ENCODE results near the gene RPS23. TPM values are rescaled to one million over a fixed set of nuclear protein-coding genes. Genes with fewer than 3 reads are reported as not detected.

RPS23 gene
- total RNA-seq, 1 experiment from 2014 or later, result 2,206 TPM

- Histone ChIP-seq H4K20me1 (ENCODE audit: insufficient read depth) (no peaks in the 10 kb centered on the region), H2AFZ (ENCODE audit: low read depth, low read length, poor library complexity, severe bottlenecking) (no peak overlapping the region), H3K9ac (ENCODE audit: low read length) (no peak overlapping the region), H3K27ac (ENCODE audit: low read depth, low read length) (no peak overlapping the region), H3K9me2 (ENCODE audit: insufficient read depth) (no peaks in the 10 kb centered on the region), H3K4me1 (ENCODE audit: control insufficient read depth in 1 of 2, insufficient read depth in 2 of 2, low read length in 2 of 2) (no peaks in the 10 kb centered on the region), H3K36me3 (ENCODE audit: control insufficient read depth in 1 of 2, insufficient read depth in 2 of 2, low read length in 2 of 2) (no peaks in the 10 kb centered on the region), H3K79me2 (ENCODE audit: insufficient read depth, low read length) (peaks cover 11% of the 10 kb centered on the region), H3K4me2 (ENCODE audit: low read length) (no peak overlapping the region), H3K4me3 (replicated peaks in 1 of 2; ENCODE audit: low read depth in 1 of 2, low read length in 2 of 2) (no peak overlapping the region), H3K9me3 (ENCODE audit: control insufficient read depth in 1 of 2, insufficient read depth in 1 of 2, low read depth in 1 of 2, low read length in 2 of 2) (no peaks in the 10 kb centered on the region), H3K27me3 (ENCODE audit: insufficient read depth, low read length) (no peaks in the 10 kb centered on the region)
- TF ChIP-seq CEBPB (IDR thresholded peaks at IDR 0.05; ENCODE audit: low read depth) (no peak), FOSL1 (IDR thresholded peaks at IDR 0.05; ENCODE audit: low read depth) (no peak), REST (IDR thresholded peaks at IDR 0.05; ENCODE audit: low read depth) (no peak), ZNF274 (IDR thresholded peaks at IDR 0.05; ENCODE audit: low read depth, low read length) (no peak), CTCF (IDR thresholded peaks at IDR 0.05 in 2 of 3, conservative IDR thresholded peaks at IDR 0.05 in 1 of 3; ENCODE audit: borderline replicate concordance in 1 of 3, insufficient read depth in 1 of 3, low read depth in 2 of 3, low read length in 2 of 3) (no peak), JUND (IDR thresholded peaks at IDR 0.05) (no peak), SRF (IDR thresholded peaks at IDR 0.05; ENCODE audit: low read depth) (no peak), EZH2phosphoT487 (IDR thresholded peaks at IDR 0.05; ENCODE audit: borderline replicate concordance) (no peak), EZH2 (IDR thresholded peaks at IDR 0.05) (no peak)
- BruUV-seq (replicated peaks), result no TSS peak
- ChIA-PET CTCF (no interaction called here), POLR2A (no interaction called here), RAD21 (ENCODE audit: low non-redundant PET in 1 of 2, low total read pairs in 2 of 2, uncharacterized antibody in 2 of 2, unreplicated experiment in 2 of 2) (no interaction called here)
- ATAC-seq (no peak), DNase-seq (ENCODE audit: low read depth, low spot score) (no peak)
- intact Hi-C loops (cut with micrococcal nuclease), result no loop called here
Measured at GRCh38 chr5:82290005-82290404, 11.9 kb upstream of the RPS23 start.
